HG03103 (cell line): Measurements from ENCODE around the gene EIPR1.

Experiments
- ATAC-seq: cut with Tn5 transposase; IDR thresholded peaks from one replicate; pipeline ENCODE4 v1.9.1; 2021; ENCODE audit warnings: low read depth; ENCODE audit not compliant: unreplicated experiment

The EIPR1 gene

GRCh38 chr2:3223080-3223923, 154.3 kb downstream of the EIPR1 start:
- ATAC-seq: peak; percentile 91

- peak; percentile 46 for ATAC-seq
These were observed 155.0 kb downstream of the EIPR1 start for GRCh38 chr2:3222636-3223035.

- no peak for ATAC-seq
These were observed 158.1 kb downstream of the EIPR1 start for GRCh38 chr2:3219536-3219935.

- no peak for ATAC-seq
These were observed 160.0 kb downstream of the EIPR1 start for GRCh38 chr2:3217646-3218045.

- no peak for ATAC-seq
These were observed 160.7 kb downstream of the EIPR1 start for GRCh38 chr2:3216841-3217495.

GRCh38 chr2:3214806-3215404, 162.7 kb downstream of the EIPR1 start:
- ATAC-seq: no peak

- no peak for ATAC-seq
These were observed 163.6 kb downstream of the EIPR1 start for GRCh38 chr2:3214065-3214464.

- no peak for ATAC-seq
These were observed 164.6 kb downstream of the EIPR1 start for GRCh38 chr2:3212984-3213383.

- ATAC-seq: no peak
These were observed 165.6 kb downstream of the EIPR1 start for GRCh38 chr2:3212061-3212362.

- ATAC-seq: no peak
These were observed 166.2 kb downstream of the EIPR1 start for GRCh38 chr2:3211256-3212060.

- ATAC-seq: no peak
These were observed 167.4 kb downstream of the EIPR1 start for GRCh38 chr2:3210257-3210656.

- no peak for ATAC-seq
These were observed 168.4 kb downstream of the EIPR1 start for GRCh38 chr2:3209258-3209657.

GRCh38 chr2:3208591-3208990, 169.0 kb downstream of the EIPR1 start:
- ATAC-seq: no peak

- no peak for ATAC-seq
These were observed 169.4 kb downstream of the EIPR1 start for GRCh38 chr2:3208179-3208578.

- ATAC-seq: no peak
These were observed 170.5 kb downstream of the EIPR1 start for GRCh38 chr2:3207091-3207491.

- no peak for ATAC-seq
These were observed 171.8 kb downstream of the EIPR1 start for GRCh38 chr2:3205845-3206244.

GRCh38 chr2:3204031-3204821, 173.4 kb downstream of the EIPR1 start:
- no peak for ATAC-seq

GRCh38 chr2:3203497-3204019, 174.1 kb downstream of the EIPR1 start:
- ATAC-seq: no peak

- ATAC-seq: no peak
These were observed 174.7 kb downstream of the EIPR1 start for GRCh38 chr2:3202926-3203325.

- ATAC-seq: no peak
These were observed 176.3 kb downstream of the EIPR1 start for GRCh38 chr2:3201281-3201680.
